Lower lobe of right lung (tissue), 2 donors: ENCODE results near the gene METTL9. TPM values are rescaled to one million over a fixed set of nuclear protein-coding genes. Genes with fewer than 3 reads are reported as not detected.

Source experiments
- ATAC-seq, 2 donors: fragments of 200-7000 bp; cut with Tn5 transposase; one replicate each; pipeline ENCODE4 v1.9.1; 2020 to 2022; ENCODE audit warnings: mild to moderate bottlenecking in 2 of 2, moderate library complexity in 2 of 2
- DNase-seq: peaks from one replicate; pipeline ENCODE4 v3.0.0-alpha.2; 2020
- H3K27ac ChIP-seq: fragments of 200-600 bp; one replicate; pipeline ENCODE4 v1.8.0; 2022
- H3K27me3 ChIP-seq: fragments of 200-600 bp; one replicate; pipeline ENCODE4 v1.8.0; 2022; ENCODE audit warnings: low read depth
- H3K36me3 ChIP-seq: fragments of 200-600 bp; one replicate; pipeline ENCODE4 v1.8.0; 2022; ENCODE audit warnings: mild to moderate bottlenecking
- H3K4me1 ChIP-seq: fragments of 200-600 bp; one replicate; pipeline ENCODE4 v1.8.0; 2022
- H3K4me3 ChIP-seq: fragments of 200-600 bp; one replicate; pipeline ENCODE4 v1.8.0; 2022; ENCODE audit warnings: mild to moderate bottlenecking
- H3K9me3 ChIP-seq: fragments of 200-600 bp; one replicate; pipeline ENCODE4 v1.8.0; 2022
- intact Hi-C: fragments of 100-400 bp; cut with DNase I; formaldehyde crosslinking; loops from one replicate; pipeline ENCODE4 v1.11.0; 2022
- total RNA-seq: library from RNA; stranded (reverse); fragmentation: NEBNext Ultra II Directional; extraction: Animal tissue kit (Norgen Biotek cat#: 25700); gene quantifications from one replicate; pipeline ENCODE4 v1.2.1, GENCODE V29; 2021
- TF ChIP-seq, protein P1 (sequence below): fragments of 200-600 bp; IDR thresholded peaks from one replicate; pipeline ENCODE4 v1.8.0; 2022; ENCODE audit warnings: antibody characterized with exemption, mild to moderate bottlenecking
- donor health status: DM: no; HTN: yes; CAD: no; lungs with severe emphysema.

Gene METTL9
- total RNA-seq, 1 donor from 2014 or later = 74.1 TPM

GRCh38 chr16:21641916-21642315 is 42.5 kb downstream of the METTL9 start:
- no peak for DNase-seq
- H3K27ac ChIP-seq = no peak overlapping the region
- H3K36me3 ChIP-seq = peaks cover 16% of the 10 kb centered on the region
- TF ChIP-seq, protein P1, sequence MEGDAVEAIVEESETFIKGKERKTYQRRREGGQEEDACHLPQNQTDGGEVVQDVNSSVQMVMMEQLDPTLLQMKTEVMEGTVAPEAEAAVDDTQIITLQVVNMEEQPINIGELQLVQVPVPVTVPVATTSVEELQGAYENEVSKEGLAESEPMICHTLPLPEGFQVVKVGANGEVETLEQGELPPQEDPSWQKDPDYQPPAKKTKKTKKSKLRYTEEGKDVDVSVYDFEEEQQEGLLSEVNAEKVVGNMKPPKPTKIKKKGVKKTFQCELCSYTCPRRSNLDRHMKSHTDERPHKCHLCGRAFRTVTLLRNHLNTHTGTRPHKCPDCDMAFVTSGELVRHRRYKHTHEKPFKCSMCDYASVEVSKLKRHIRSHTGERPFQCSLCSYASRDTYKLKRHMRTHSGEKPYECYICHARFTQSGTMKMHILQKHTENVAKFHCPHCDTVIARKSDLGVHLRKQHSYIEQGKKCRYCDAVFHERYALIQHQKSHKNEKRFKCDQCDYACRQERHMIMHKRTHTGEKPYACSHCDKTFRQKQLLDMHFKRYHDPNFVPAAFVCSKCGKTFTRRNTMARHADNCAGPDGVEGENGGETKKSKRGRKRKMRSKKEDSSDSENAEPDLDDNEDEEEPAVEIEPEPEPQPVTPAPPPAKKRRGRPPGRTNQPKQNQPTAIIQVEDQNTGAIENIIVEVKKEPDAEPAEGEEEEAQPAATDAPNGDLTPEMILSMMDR = no peak
- H3K4me3 ChIP-seq = no peak overlapping the region
- no peaks in the 10 kb centered on the region for H3K27me3 ChIP-seq
- H3K9me3 ChIP-seq = no peaks in the 10 kb centered on the region
- intact Hi-C loops = no loop called here
- H3K4me1 ChIP-seq = peaks cover 26% of the 10 kb centered on the region
- no peak for ATAC-seq

GRCh38 chr16:21642861-21643260 is 43.5 kb downstream of the METTL9 start:
- no peak overlapping the region for H3K27ac ChIP-seq
- intact Hi-C loops = no loop called here
- H3K4me1 ChIP-seq = peaks cover 34% of the 10 kb centered on the region
- ATAC-seq (no peak), DNase-seq (no peak)
- no peaks in the 10 kb centered on the region for H3K27me3 ChIP-seq
- TF ChIP-seq, protein P1 = no peak
- H3K36me3 ChIP-seq = peaks cover 26% of the 10 kb centered on the region
- H3K4me3 ChIP-seq = no peak overlapping the region
- no peaks in the 10 kb centered on the region for H3K9me3 ChIP-seq

GRCh38 chr16:21643785-21644184 is 44.4 kb downstream of the METTL9 start:
- intact Hi-C loops = no loop called here
- ATAC-seq (no peak), DNase-seq (no peak)
- TF ChIP-seq, protein P1 = no peak
- H3K27ac ChIP-seq = no peak overlapping the region
- H3K4me3 ChIP-seq = no peak overlapping the region
- H3K9me3 ChIP-seq = no peaks in the 10 kb centered on the region
- H3K36me3 ChIP-seq = peaks cover 31% of the 10 kb centered on the region
- H3K4me1 ChIP-seq = peaks cover 42% of the 10 kb centered on the region
- no peaks in the 10 kb centered on the region for H3K27me3 ChIP-seq

DNA sequence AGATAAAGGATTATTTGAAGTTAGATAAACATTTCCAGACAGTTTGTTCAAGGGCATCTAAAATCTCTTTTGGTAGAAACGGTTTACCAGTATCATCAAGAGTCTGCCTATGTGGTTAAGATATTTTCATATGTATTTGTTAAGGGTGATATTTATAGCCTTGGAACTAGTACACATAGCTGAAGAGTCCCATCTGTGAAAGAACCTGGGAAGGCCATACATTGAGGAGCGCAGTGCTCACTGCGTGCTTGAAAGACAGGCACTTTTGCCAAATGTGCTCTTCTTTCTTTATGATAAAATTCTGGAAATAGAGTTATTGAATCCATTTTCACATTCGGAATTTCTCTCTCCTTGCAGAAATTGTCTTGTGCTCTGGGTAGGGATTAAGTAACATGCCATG is 45.3 kb downstream of the METTL9 start:
- Histone ChIP-seq H3K4me3 (peak overlapping the region; percentile 37), H3K4me1 (peaks cover 42% of the 10 kb centered on the region), H3K9me3 (no peaks in the 10 kb centered on the region), H3K27me3 (no peaks in the 10 kb centered on the region), H3K27ac (peak overlapping the region; percentile 70), H3K36me3 (peaks cover 31% of the 10 kb centered on the region)
- DNase-seq = no peak
- intact Hi-C loops = no loop called here
- ATAC-seq = no peak
- TF ChIP-seq, protein P1 = no peak

DNA sequence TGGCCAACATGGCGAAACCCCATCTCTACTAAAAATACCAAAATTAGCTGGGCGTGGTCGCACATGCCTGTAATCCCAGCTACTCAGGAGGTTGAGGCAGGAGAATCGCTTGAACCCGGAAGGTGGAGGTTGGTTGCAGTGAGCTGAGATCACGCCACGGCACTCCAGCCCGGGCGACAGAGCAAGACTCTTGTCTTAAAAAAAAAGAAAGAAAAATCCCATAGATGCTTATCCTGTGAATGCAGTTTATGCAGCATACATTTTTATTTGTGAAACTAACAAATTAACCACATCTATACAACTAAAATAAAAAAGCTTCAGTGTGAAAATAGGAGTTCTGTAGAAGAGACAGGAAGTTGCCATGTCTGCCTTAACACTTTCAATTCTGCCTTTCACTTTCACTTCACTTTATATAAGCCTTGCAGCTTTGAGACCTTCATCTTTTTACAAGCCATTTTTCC is 45.9 kb downstream of the METTL9 start:
- intact Hi-C loops = no loop called here
- Histone ChIP-seq H3K4me3 (peak overlapping the region; percentile 37), H3K36me3 (peaks cover 31% of the 10 kb centered on the region), H3K27me3 (no peaks in the 10 kb centered on the region), H3K9me3 (no peaks in the 10 kb centered on the region), H3K27ac (peak overlapping the region; percentile 70), H3K4me1 (peaks cover 42% of the 10 kb centered on the region)
- DNase-seq (no peak), ATAC-seq (peak in 1 of 2 donors; percentile 68)
- TF ChIP-seq, protein P1 = no peak

DNA sequence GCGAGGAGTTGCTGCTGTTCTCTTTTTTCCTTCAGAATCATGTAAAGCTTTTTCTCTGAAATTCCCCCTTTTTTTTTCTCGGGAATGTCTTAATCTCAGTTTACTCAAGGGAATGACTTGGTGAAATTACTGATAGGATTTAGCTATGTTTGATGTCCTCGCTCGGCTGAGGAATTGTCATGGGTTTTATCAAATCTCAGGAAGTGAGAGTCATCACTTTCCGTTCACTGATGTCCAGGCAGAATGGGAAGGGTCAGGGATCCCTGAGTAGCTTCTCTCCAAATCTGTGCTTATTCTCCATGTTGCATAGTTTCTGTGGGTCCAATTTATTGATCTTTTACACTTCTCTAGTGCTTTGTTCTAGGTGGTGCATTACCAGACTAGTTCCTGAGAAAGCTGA is 46.7 kb downstream of the METTL9 start:
- peaks cover 42% of the 10 kb centered on the region for H3K4me1 ChIP-seq
- peak overlapping the region; percentile 37 for H3K4me3 ChIP-seq
- no peak for ATAC-seq
- H3K36me3 ChIP-seq = peaks cover 31% of the 10 kb centered on the region
- no peak for DNase-seq
- TF ChIP-seq, protein P1 = no peak
- H3K9me3 ChIP-seq = no peaks in the 10 kb centered on the region
- peak overlapping the region; percentile 70 for H3K27ac ChIP-seq
- no peaks in the 10 kb centered on the region for H3K27me3 ChIP-seq
- intact Hi-C loops = no loop called here
